Thoracic aorta (tissue), 2 donors: Measurements from ENCODE around the gene RUVBL2. TPM values are rescaled to one million over a fixed set of nuclear protein-coding genes. Genes with fewer than 3 reads are reported as not detected.
"Not testable (repeated sequence)": the region's sequence is repeated elsewhere in the genome, so short reads cannot be mapped to it uniquely, and the experiment has no call there.

Source experiments
- ATAC-seq: fragments of 150-250 bp; one replicate; pipeline ENCODE4 v1.8.0; 2017; ENCODE audit warnings: low read depth; ENCODE audit not compliant: insufficient number of reproducible peaks, low FRiP score
- DNase-seq: peaks from one replicate; pipeline ENCODE4 v3.0.0-alpha.2; 2020; ENCODE audit warnings: low spot score
- H3K27ac ChIP-seq, 2 donors: fragments of 200-600 bp; sonication (generic); 1 replicate in 1 of 2; 2 replicates in 1 of 2; pipeline ENCODE4 v1.5.1; 2016; ENCODE audit warnings: mild to moderate bottlenecking in 2 of 2, moderate library complexity in 2 of 2
- H3K27me3 ChIP-seq: fragments of 200-600 bp; sonication (generic); replicated peaks from 2 replicates; pipeline ENCODE4 v1.6.0; 2016; ENCODE audit warnings: mild to moderate bottlenecking; ENCODE audit not compliant: insufficient read depth
- H3K36me3 ChIP-seq: fragments of 200-600 bp; sonication (generic); one replicate; pipeline ENCODE4 v1.5.1; 2016
- H3K4me1 ChIP-seq, 2 donors: fragments of 200-600 bp; sonication (generic); 1 replicate in 1 of 2; 2 replicates in 1 of 2; pipeline versions ENCODE4 v1.5.1 to v1.6.0; 2016; ENCODE audit warnings: low read depth in 2 of 2, mild to moderate bottlenecking in 1 of 2; ENCODE audit not compliant: control insufficient read depth in 1 of 2
- H3K4me3 ChIP-seq: fragments of 200-600 bp; sonication (generic); 2 replicates; pipeline ENCODE4 v1.5.1; 2016; ENCODE audit warnings: mild to moderate bottlenecking
- H3K9me3 ChIP-seq: fragments of 200-600 bp; sonication (generic); 2 replicates; pipeline ENCODE4 v1.5.1; 2016
- total RNA-seq, 2 donors: library from RNA; depleted of rRNA; stranded (reverse); fragments of >200 nt; gene quantifications; one replicate each; pipeline versions ENCODE4 v1.1.0 to v1.2.3, GENCODE V29; 2016
- TF ChIP-seq, protein P1 (sequence below): fragments of 200-600 bp; sonication (generic); IDR thresholded peaks from one replicate; pipeline ENCODE4 v1.5.1; 2019; ENCODE audit warnings: antibody characterized with exemption

The RUVBL2 gene
- total RNA-seq, 2 donors from 2014 or later, result 51.6 to 52.3 TPM

- Histone ChIP-seq H3K27ac (no peak overlapping the region), H3K4me3 (no peak overlapping the region), H3K4me1 (peaks cover 15 to 24% of the 10 kb centered on the region in 2 donors), H3K9me3 (no peaks in the 10 kb centered on the region), H3K36me3 (no peaks in the 10 kb centered on the region), H3K27me3 (no peaks in the 10 kb centered on the region)
- ATAC-seq (no peak), DNase-seq (no peak)
- TF ChIP-seq, protein P1, sequence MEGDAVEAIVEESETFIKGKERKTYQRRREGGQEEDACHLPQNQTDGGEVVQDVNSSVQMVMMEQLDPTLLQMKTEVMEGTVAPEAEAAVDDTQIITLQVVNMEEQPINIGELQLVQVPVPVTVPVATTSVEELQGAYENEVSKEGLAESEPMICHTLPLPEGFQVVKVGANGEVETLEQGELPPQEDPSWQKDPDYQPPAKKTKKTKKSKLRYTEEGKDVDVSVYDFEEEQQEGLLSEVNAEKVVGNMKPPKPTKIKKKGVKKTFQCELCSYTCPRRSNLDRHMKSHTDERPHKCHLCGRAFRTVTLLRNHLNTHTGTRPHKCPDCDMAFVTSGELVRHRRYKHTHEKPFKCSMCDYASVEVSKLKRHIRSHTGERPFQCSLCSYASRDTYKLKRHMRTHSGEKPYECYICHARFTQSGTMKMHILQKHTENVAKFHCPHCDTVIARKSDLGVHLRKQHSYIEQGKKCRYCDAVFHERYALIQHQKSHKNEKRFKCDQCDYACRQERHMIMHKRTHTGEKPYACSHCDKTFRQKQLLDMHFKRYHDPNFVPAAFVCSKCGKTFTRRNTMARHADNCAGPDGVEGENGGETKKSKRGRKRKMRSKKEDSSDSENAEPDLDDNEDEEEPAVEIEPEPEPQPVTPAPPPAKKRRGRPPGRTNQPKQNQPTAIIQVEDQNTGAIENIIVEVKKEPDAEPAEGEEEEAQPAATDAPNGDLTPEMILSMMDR, result no peak
Measured at GRCh38 chr19:49020931-49021895, 27.5 kb downstream of the RUVBL2 start.

DNA sequence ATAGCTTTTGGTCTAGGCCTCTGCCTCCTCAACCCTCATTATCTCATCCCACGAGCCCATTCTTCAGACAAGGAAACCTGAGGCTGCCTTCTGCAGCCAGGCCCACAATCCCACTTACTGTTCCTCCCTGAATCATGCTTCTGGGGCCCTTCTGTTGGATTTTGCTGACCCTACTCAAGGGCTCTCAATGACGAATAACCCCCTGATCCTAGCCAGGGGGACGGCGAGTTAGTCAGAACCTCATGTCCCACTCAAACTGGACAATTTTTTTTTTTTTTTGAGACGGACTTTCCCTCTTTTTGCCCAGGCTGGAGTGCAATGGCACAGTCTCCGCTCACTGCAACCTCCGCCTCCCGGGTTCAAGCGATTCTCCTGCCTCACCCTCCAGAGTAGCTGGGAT lies 28.4 kb downstream of the RUVBL2 start:
- no peaks in the 10 kb centered on the region for H3K27me3 ChIP-seq
- H3K36me3 ChIP-seq, result no peaks in the 10 kb centered on the region
- TF ChIP-seq, protein P1, result no peak

DNA sequence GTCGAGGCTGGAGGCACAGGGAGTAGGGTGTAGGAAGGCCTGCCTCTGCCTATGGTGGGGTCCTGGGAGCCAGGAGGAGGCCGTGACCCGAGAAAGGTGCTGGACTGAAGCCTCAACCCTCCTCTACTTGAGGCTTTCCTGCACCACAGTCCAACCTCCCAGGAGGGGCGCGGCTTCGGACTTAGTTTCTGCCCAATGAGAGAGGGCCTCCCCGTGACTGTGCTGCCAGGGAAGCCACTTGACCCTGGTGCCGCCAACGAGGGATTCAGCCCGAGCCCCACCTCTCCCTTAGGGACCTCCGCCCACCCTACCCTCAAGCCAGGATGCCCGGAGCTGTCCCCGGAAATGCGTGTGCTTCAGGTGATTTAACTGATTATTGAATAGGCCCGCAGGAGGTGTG lies 30.5 kb downstream of the RUVBL2 start, which contains the start of gene CGB3:
Gene CGB3 (minus strand): TSS at position 101 of the 400 bp plus-strand sequence. CDS start 362 bp downstream, outside the sequence.
- not testable (repeated sequence) for H3K27me3 ChIP-seq, ATAC-seq, H3K9me3 ChIP-seq, H3K4me3 ChIP-seq, H3K27ac ChIP-seq, H3K36me3 ChIP-seq, DNase-seq, H3K4me1 ChIP-seq

More for the DNA sequence above, 28.4 kb downstream of the RUVBL2 start:
- DNase-seq (no peak), ATAC-seq (no peak)
- H3K4me1 ChIP-seq, result peaks cover 15 to 24% of the 10 kb centered on the region in 2 donors
- H3K4me3 ChIP-seq, result no peak overlapping the region
- no peaks in the 10 kb centered on the region for H3K9me3 ChIP-seq
- no peak overlapping the region for H3K27ac ChIP-seq

GRCh38 chr19:49025088-49025487 lies 31.4 kb downstream of the RUVBL2 start:
- H3K27ac ChIP-seq, H3K27me3 ChIP-seq, H3K36me3 ChIP-seq, DNase-seq, H3K4me3 ChIP-seq, H3K9me3 ChIP-seq, H3K4me1 ChIP-seq, ATAC-seq: not testable (repeated sequence)

- not testable (repeated sequence) for H3K27me3 ChIP-seq, ATAC-seq
Measured at GRCh38 chr19:49025599-49025998, 31.9 kb downstream of the RUVBL2 start.

GRCh38 chr19:49028686-49029085 lies 35.0 kb downstream of the RUVBL2 start:
- H3K27me3 ChIP-seq, H3K4me3 ChIP-seq, ATAC-seq, DNase-seq, H3K9me3 ChIP-seq, H3K27ac ChIP-seq, H3K4me1 ChIP-seq, H3K36me3 ChIP-seq: not testable (repeated sequence)

More at GRCh38 chr19:49025599-49025998, 31.9 kb downstream of the RUVBL2 start:
- not testable (repeated sequence) for H3K27ac ChIP-seq, DNase-seq, H3K4me3 ChIP-seq, H3K4me1 ChIP-seq, H3K36me3 ChIP-seq, H3K9me3 ChIP-seq

GRCh38 chr19:49029749-49030148 lies 36.1 kb downstream of the RUVBL2 start:
- H3K36me3 ChIP-seq, ATAC-seq, H3K27ac ChIP-seq, H3K4me1 ChIP-seq, H3K27me3 ChIP-seq, H3K4me3 ChIP-seq, DNase-seq, H3K9me3 ChIP-seq: not testable (repeated sequence)

DNA sequence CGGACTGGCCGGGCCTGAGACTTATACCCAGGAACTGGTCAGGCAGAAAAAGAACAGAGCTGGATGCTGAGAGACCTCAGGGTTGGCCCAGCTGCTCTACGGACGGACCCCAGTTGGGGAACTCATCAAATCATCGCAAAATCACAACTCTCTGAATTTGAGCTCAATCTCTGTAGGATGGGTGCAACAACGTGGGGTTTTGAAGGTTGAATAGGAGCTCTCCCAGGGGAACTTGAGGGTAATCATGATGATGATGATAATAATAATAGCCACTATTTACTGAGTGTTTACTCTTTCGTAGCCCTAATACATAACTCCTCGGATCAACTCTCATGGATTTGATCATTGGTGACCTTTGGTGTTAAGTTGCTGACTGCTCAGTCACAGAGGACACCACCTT lies 36.6 kb downstream of the RUVBL2 start:
- H3K4me3 ChIP-seq, H3K27me3 ChIP-seq: not testable (repeated sequence)

More for the DNA sequence above, 36.6 kb downstream of the RUVBL2 start:
- ATAC-seq, H3K4me1 ChIP-seq, H3K27ac ChIP-seq, H3K36me3 ChIP-seq, H3K9me3 ChIP-seq, DNase-seq: not testable (repeated sequence)
